Uterus (tissue), 4 donors: ENCODE measurements around the gene JPH2. TPM values are rescaled to one million over a fixed set of nuclear protein-coding genes. Genes with fewer than 3 reads are reported as not detected.

Source experiments
- DNase-seq, 2 donors: peaks; one replicate each; pipeline ENCODE4 v3.0.0-alpha.2; 2019 to 2020
- H3K27ac ChIP-seq, 2 donors: fragments of 200-600 bp; sonication (generic); 1 replicate in 1 of 2; 2 replicates in 1 of 2; pipeline ENCODE4 v1.5.1; 2016 to 2018
- H3K27me3 ChIP-seq, 2 donors: fragments of 200-600 bp; sonication (generic); one replicate each; pipeline ENCODE4 v1.5.1; 2018 to 2019; ENCODE audit warnings: control low read depth in 1 of 2
- H3K36me3 ChIP-seq, 2 donors: fragments of 200-600 bp; sonication (generic); one replicate each; pipeline ENCODE4 v1.5.1; 2019; ENCODE audit warnings: control low read depth in 1 of 2
- H3K4me1 ChIP-seq, 2 donors: fragments of 200-600 bp; sonication (generic); one replicate each; pipeline ENCODE4 v1.5.1; 2018 to 2019; ENCODE audit warnings: control low read depth in 1 of 2
- H3K4me3 ChIP-seq, 2 donors: fragments of 200-600 bp; sonication (generic); 1 replicate in 1 of 2; 2 replicates in 1 of 2; pipeline ENCODE4 v1.5.1; 2018 to 2019; ENCODE audit warnings: mild to moderate bottlenecking in 1 of 2
- H3K9me3 ChIP-seq, 2 donors: fragments of 200-600 bp; sonication (generic); one replicate each; pipeline ENCODE4 v1.5.1; 2019; ENCODE audit warnings: control low read depth in 1 of 2
- CTCF ChIP-seq, 4 experiments: fragments of 200-600 bp in 2 of 4; fragments of 450-650 bp in 2 of 4; sonication (generic) in 2 of 4; IDR thresholded peaks; one replicate each; pipeline ENCODE4 v1.5.1; 2016 to 2019; ENCODE audit warnings: antibody characterized with exemption in 4 of 4, mild to moderate bottlenecking in 2 of 4, moderate library complexity in 1 of 4
- POLR2A ChIP-seq, 2 donors: fragments of 450-650 bp; IDR thresholded peaks; one replicate each; pipeline ENCODE4 v1.6.1; 2016; ENCODE audit warnings: antibody characterized with exemption in 2 of 2, mild to moderate bottlenecking in 1 of 2, moderate library complexity in 1 of 2
- intact Hi-C: fragments of 100-400 bp; cut with DNase I; formaldehyde crosslinking; loops from one replicate; pipeline ENCODE4 v1.15.1; 2023; ENCODE audit warnings: low total_unique reads
- total RNA-seq, 4 donors: library from RNA; depleted of rRNA in 3 of 4; stranded (reverse); fragments of >200 nt in 3 of 4; gene quantifications; one replicate each; pipeline versions ENCODE4 v1.1.0 to v1.2.4, GENCODE V29; 2014 to 2023
- donor health status: DM: yes; HTN: yes; CAD: no.

The JPH2 gene
- total RNA-seq, 4 donors from 2014 or later = 17.6 to 133 (median 61.2) TPM

- intact Hi-C loops = no loop called here
- Histone ChIP-seq H3K27ac (peak overlapping the region; percentile 90 to 91), H3K4me3 (peak overlapping the region; percentile 55 to 59)
These were observed 1.1 kb upstream of the JPH2 start for GRCh38 chr20:44187772-44188709.

GRCh38 chr20:44186674-44187053, 324 bp downstream of the JPH2 start:
- Histone ChIP-seq H3K4me3 (peak overlapping the region; percentile 55 to 59), H3K27ac (peak overlapping the region; percentile 90 to 91), H3K4me1 (peaks cover 0 to 13% of the 10 kb centered on the region in 2 donors), H3K27me3 (no peaks in the 10 kb centered on the region), H3K36me3 (no peaks in the 10 kb centered on the region), H3K9me3 (no peaks in the 10 kb centered on the region)
- intact Hi-C loops = no loop called here
- TF ChIP-seq CTCF (IDR thresholded peaks at IDR 0.05) = no peak
- TF ChIP-seq POLR2A (IDR thresholded peaks at IDR 0.05) = no peak
- no peak for DNase-seq

More at GRCh38 chr20:44187772-44188709, 1.1 kb upstream of the JPH2 start:
- H3K27me3 ChIP-seq = no peaks in the 10 kb centered on the region
- peak; percentile 59 to 66 for DNase-seq
- TF ChIP-seq CTCF (IDR thresholded peaks at IDR 0.05) (no peak), POLR2A (IDR thresholded peaks at IDR 0.05) (no peak)
- H3K9me3 ChIP-seq = no peaks in the 10 kb centered on the region
- H3K4me1 ChIP-seq = peaks cover 0 to 13% of the 10 kb centered on the region in 2 donors
- no peaks in the 10 kb centered on the region for H3K36me3 ChIP-seq

- H3K4me1 ChIP-seq = peaks cover 0 to 13% of the 10 kb centered on the region in 2 donors
- H3K27ac ChIP-seq = peak overlapping the region; percentile 90 to 91
- H3K4me3 ChIP-seq = peak overlapping the region; percentile 55 to 59
- intact Hi-C loops = no loop called here
- H3K27me3 ChIP-seq = no peaks in the 10 kb centered on the region
- H3K9me3 ChIP-seq = no peaks in the 10 kb centered on the region
- no peaks in the 10 kb centered on the region for H3K36me3 ChIP-seq
- no peak for DNase-seq
- TF ChIP-seq POLR2A (IDR thresholded peaks at IDR 0.05) (no peak), CTCF (IDR thresholded peaks at IDR 0.05) (no peak)
These were observed 787 bp downstream of the JPH2 start for GRCh38 chr20:44186201-44186600.

DNA sequence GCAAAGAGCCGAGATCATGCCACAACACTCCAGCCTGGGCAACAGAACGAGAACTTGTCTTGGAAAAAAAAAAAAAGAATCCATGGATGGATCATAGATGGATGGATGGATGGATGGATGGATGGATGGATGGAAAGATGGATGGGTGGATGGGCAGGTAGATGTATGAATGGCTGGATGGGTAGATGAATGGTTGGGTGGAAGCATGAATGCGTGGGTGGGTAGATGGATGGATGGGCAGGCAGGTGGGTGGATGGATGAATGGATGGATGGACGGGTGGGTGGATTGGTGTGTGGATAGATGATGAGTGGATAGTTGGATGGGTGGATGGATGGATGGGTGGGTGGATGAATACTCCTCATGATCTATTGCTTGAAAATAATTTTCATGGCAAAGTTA, 1.4 kb downstream of the JPH2 start:
- Histone ChIP-seq H3K9me3 (no peaks in the 10 kb centered on the region), H3K27ac (peak overlapping the region; percentile 90 to 91), H3K27me3 (no peaks in the 10 kb centered on the region), H3K4me3 (peak overlapping the region; percentile 55 to 59), H3K4me1 (peaks cover 0 to 13% of the 10 kb centered on the region in 2 donors), H3K36me3 (no peaks in the 10 kb centered on the region)
- TF ChIP-seq CTCF (IDR thresholded peaks at IDR 0.05) (no peak), POLR2A (IDR thresholded peaks at IDR 0.05) (no peak)
- intact Hi-C loops = no loop called here
- no peak for DNase-seq

DNA sequence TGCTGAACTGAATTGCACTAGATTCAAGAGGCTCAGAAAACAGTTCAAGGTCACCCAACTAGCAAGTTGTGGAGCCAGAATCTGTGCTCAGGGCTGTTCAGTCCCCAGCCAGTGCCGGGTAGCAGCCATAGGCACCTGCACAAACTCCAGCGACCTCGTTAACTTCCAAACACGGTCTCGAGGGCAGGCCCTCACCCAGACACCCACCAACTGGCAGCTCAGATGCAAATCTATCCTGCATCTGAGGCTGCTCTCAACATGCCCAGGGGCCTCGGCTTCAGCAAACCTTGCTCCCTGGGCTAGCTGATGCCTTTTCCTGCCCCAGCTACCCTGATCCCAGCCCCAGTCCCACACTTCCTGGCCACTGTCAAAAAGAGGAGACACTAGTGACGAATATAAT, 3.7 kb downstream of the JPH2 start:
- peaks cover 0 to 5% of the 10 kb centered on the region in 2 donors for H3K4me1 ChIP-seq
- no peaks in the 10 kb centered on the region for H3K9me3 ChIP-seq
- no peaks in the 10 kb centered on the region for H3K27me3 ChIP-seq
- no peak for DNase-seq
- intact Hi-C loops = no loop called here
- no peaks in the 10 kb centered on the region for H3K36me3 ChIP-seq
- peak overlapping the region; percentile 90 to 91 for H3K27ac ChIP-seq
- no peak for TF ChIP-seq POLR2A (IDR thresholded peaks at IDR 0.05)
- no peak for TF ChIP-seq CTCF (IDR thresholded peaks at IDR 0.05)
- peak overlapping the region; percentile 23 to 59 for H3K4me3 ChIP-seq
